Pancreas (tissue), 10 donors: ENCODE measurements around the gene SCYGR7. TPM values are rescaled to one million over a fixed set of nuclear protein-coding genes. Genes with fewer than 3 reads are reported as not detected.
"Not testable (repeated sequence)": the region's sequence is repeated elsewhere in the genome, so short reads cannot be mapped to it uniquely, and the experiment has no call there.

Source experiments
- ATAC-seq, 4 donors: fragments of 200-7000 bp; cut with Tn5 transposase; one replicate each; pipeline versions ENCODE4 v1.8.0 to v1.9.1; 2020; ENCODE audit warnings: mild to moderate bottlenecking in 4 of 4, moderate library complexity in 4 of 4
- DNase-seq, 6 donors: peaks; one replicate each; pipeline ENCODE4 v3.0.0-alpha.2; 2020
- FAIRE-seq: peaks from 2 replicates; lab custom pipeline; 2012; peaks lifted over from hg19 to GRCh38; lab: Jason Lieb, UNC
- H3K27ac ChIP-seq, 4 donors: fragments of 200-600 bp; sonication (generic); 1 replicate in 3 of 4; 2 replicates in 1 of 4; pipeline versions ENCODE4 v1.5.0 to v1.8.0; 2020
- H3K27me3 ChIP-seq, 4 donors: fragments of 200-600 bp; one replicate each; pipeline ENCODE4 v1.8.0; 2021
- H3K36me3 ChIP-seq, 3 donors: fragments of 200-600 bp; sonication (generic) in 1 of 3; one replicate each; pipeline versions ENCODE4 v1.5.0 to v1.8.0; 2020 to 2021
- H3K4me1 ChIP-seq, 3 donors: fragments of 200-600 bp; one replicate each; pipeline ENCODE4 v1.8.0; 2021
- H3K4me3 ChIP-seq, 4 donors: fragments of 200-600 bp; sonication (generic) in 2 of 4; one replicate each; pipeline versions ENCODE4 v1.5.0 to v1.8.0; 2020 to 2021
- H3K9me3 ChIP-seq, 4 donors: fragments of 200-600 bp; one replicate each; pipeline ENCODE4 v1.8.0; 2021
- CTCF ChIP-seq, 4 donors: fragments of 200-600 bp; sonication (generic) in 3 of 4; IDR thresholded peaks; one replicate each; pipeline versions ENCODE4 v1.5.0 to v1.8.0; 2021; ENCODE audit warnings: antibody characterized with exemption in 4 of 4
- WGBS, 2 donors: extraction: QIAGEN DNeasy Blood & Tissue Kit; methylation state at CpG; one replicate each; pipeline ENCODE4 v1.1.7; 2013; 5-methylcytosine and 5-hydroxymethylcytosine counted together
- intact Hi-C, 3 donors: fragments of 100-400 bp; cut with DNase I; formaldehyde crosslinking; loops; one replicate each; pipeline versions ENCODE4 v1.11.1 to v1.14.2; 2022
- polyA plus RNA-seq, 2 donors: library from polyadenylated mRNA; stranded (reverse); fragments of 200-250 nt; gene quantifications; one replicate each; pipeline ENCODE4 v1.2.3, GENCODE V29; 2013
- total RNA-seq, 6 donors: library from RNA; stranded (reverse); fragmentation: NEBNext Ultra II Directional in 4 of 6; extraction: Animal tissue kit (Norgen Biotek cat#: 25700) in 4 of 6; gene quantifications; one replicate each; pipeline versions ENCODE4 v1.2.1 to v1.2.4, GENCODE V29; 2021 to 2023
- donor health status: healthy with polysubstance abuse.
- donor health status: DM: no; HTN: no; CAD: no; lungs with moderate emphysema.
- donor health status: DM: no; HTN: no; CAD: no.
- donor health status: control.
- donor health status: control.
- donor health status: Bipolar disorder and iron deficiency.
- donor health status: DM: yes; HTN: yes; CAD: no.
- donor health status: DM: no; HTN: no; CAD: no.
- donor health status: DM: no; HTN: no; CAD: no.
- donor health status: DM: yes; HTN: yes; CAD: no.

The SCYGR7 gene
- total and polyA plus RNA-seq, 8 donors, result not detected

GRCh38 chr2:227713291-227713690 lies 14.8 kb upstream of the SCYGR7 start:
- Histone ChIP-seq H3K4me1 (no peaks in the 10 kb centered on the region), H3K9me3 (no peaks in the 10 kb centered on the region), H3K4me3 (no peak overlapping the region), H3K27ac (no peak overlapping the region), H3K36me3 (no peaks in the 10 kb centered on the region), H3K27me3 (no peaks in the 10 kb centered on the region)
- no peak for ATAC-seq
- no peak for TF ChIP-seq CTCF (IDR thresholded peaks at IDR 0.05)
- 52 to 94% methylated on average over 1 of the region's 1 CpG for WGBS, 2 donors
- intact Hi-C loops, result no loop called here
- no peak for FAIRE-seq
- no peak for DNase-seq

GRCh38 chr2:227716501-227716900 lies 11.6 kb upstream of the SCYGR7 start:
- Histone ChIP-seq H3K4me1 (no peaks in the 10 kb centered on the region), H3K9me3 (no peaks in the 10 kb centered on the region), H3K4me3 (no peak overlapping the region), H3K36me3 (no peaks in the 10 kb centered on the region), H3K27ac (no peak overlapping the region), H3K27me3 (no peaks in the 10 kb centered on the region)
- intact Hi-C loops, result no loop called here
- DNase-seq, result no peak
- ATAC-seq, result no peak
- no peak for FAIRE-seq
- TF ChIP-seq CTCF (IDR thresholded peaks at IDR 0.05), result no peak
- 86 to 91% methylated on average over 2 of the region's 2 CpGs for WGBS, 2 donors

GRCh38 chr2:227717687-227718567 lies 10.2 kb upstream of the SCYGR7 start, which contains the start of gene SLC19A3:
Gene SLC19A3 (minus strand): TSS chr2:227718028. CDS start chr2:227702318, 15,710 bp downstream.
- peak; percentile 61 to 85 (median 79) for DNase-seq
- no peak for TF ChIP-seq CTCF (IDR thresholded peaks at IDR 0.05)
- no peaks in the 10 kb centered on the region for H3K9me3 ChIP-seq
- peak; percentile 90 to 97 (median 95) for ATAC-seq
- WGBS, 2 donors, result 5% methylated on average over 35 of the region's 35 CpGs
- peak within 1 kb of the TSS in 3 of 4 donors; percentile 1 to 38 (median 29) for H3K4me3 ChIP-seq
- peak; percentile 23 for FAIRE-seq
- peak within 1 kb of the TSS in 2 of 4 donors; percentile 31 to 35 for H3K27ac ChIP-seq
- no peaks in the 10 kb centered on the region for H3K36me3 ChIP-seq
- H3K27me3 ChIP-seq, result no peaks in the 10 kb centered on the region
- intact Hi-C loops, result no loop called here
- H3K4me1 ChIP-seq, result no peaks in the 10 kb centered on the region

GRCh38 chr2:227719641-227720040 lies 8.5 kb upstream of the SCYGR7 start:
- intact Hi-C loops, result no loop called here
- no peak for FAIRE-seq
- 75 to 91% methylated on average over 4 of the region's 4 CpGs for WGBS, 2 donors
- no peak overlapping the region for H3K4me3 ChIP-seq
- no peaks in the 10 kb centered on the region for H3K36me3 ChIP-seq
- H3K4me1 ChIP-seq, result no peaks in the 10 kb centered on the region
- no peak for DNase-seq
- H3K27ac ChIP-seq, result no peak overlapping the region
- no peak for TF ChIP-seq CTCF (IDR thresholded peaks at IDR 0.05)
- no peaks in the 10 kb centered on the region for H3K9me3 ChIP-seq
- ATAC-seq, result no peak
- H3K27me3 ChIP-seq, result no peaks in the 10 kb centered on the region

GRCh38 chr2:227720680-227721079 lies 7.5 kb upstream of the SCYGR7 start:
- H3K4me1 ChIP-seq, result no peaks in the 10 kb centered on the region
- FAIRE-seq, result no peak
- no peak for DNase-seq
- intact Hi-C loops, result no loop called here
- ATAC-seq, result no peak
- TF ChIP-seq CTCF (IDR thresholded peaks at IDR 0.05), result no peak
- no peak overlapping the region for H3K27ac ChIP-seq
- H3K4me3 ChIP-seq, result no peak overlapping the region
- H3K9me3 ChIP-seq, result no peaks in the 10 kb centered on the region
- no peaks in the 10 kb centered on the region for H3K27me3 ChIP-seq
- WGBS, 2 donors, result 82 to 92% methylated on average over 4 of the region's 4 CpGs
- no peaks in the 10 kb centered on the region for H3K36me3 ChIP-seq

DNA sequence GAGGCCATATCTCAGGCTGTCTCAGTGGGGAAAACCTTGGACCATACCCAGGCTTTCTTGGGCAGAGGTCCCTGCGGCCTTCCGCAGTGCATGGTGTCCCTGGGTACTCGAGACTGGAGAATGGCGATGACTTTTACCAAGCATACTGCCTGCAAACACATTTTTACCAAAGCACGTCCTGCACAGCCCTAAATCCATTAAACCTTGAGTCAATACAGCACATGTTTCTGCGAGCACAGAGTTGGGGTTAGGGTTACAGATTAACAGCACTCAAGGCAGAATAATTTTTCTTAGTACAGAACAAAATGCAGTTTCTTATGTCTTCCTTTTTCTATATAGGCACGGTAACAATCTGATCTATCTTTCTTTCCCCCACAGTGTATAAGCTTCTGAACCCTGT lies 5.3 kb upstream of the SCYGR7 start:
- intact Hi-C loops, H3K4me1 ChIP-seq, H3K4me3 ChIP-seq, DNase-seq, H3K36me3 ChIP-seq, H3K9me3 ChIP-seq, H3K27ac ChIP-seq, ATAC-seq, H3K27me3 ChIP-seq, FAIRE-seq: not testable (repeated sequence)
- 31 to 46% methylated on average over 7 of the region's 7 CpGs for WGBS, 2 donors
